HL-60 (cell line): ENCODE results near the gene RASAL1.

ENCODE experiments used
- GABPA ChIP-seq: IDR thresholded peaks from 2 replicates; pipeline ENCODE4 v1.6.1; 2012; ENCODE audit warnings: low read depth
- POLR2AphosphoS5 ChIP-seq: IDR thresholded peaks from 2 replicates; pipeline ENCODE4 v1.6.1; 2012; ENCODE audit warnings: low read depth
- REST ChIP-seq: IDR thresholded peaks from 2 replicates; pipeline ENCODE4 v1.6.1; 2012; ENCODE audit warnings: low read depth; ENCODE audit not compliant: insufficient replicate concordance
- SPI1 ChIP-seq: IDR thresholded peaks from 2 replicates; pipeline ENCODE4 v1.6.1; 2012; ENCODE audit warnings: low read depth, mild to moderate bottlenecking, borderline replicate concordance
- TF ChIP-seq, protein P1 (sequence below): IDR thresholded peaks from one replicate; pipeline ENCODE4 v1.5.1; 2011; ENCODE audit warnings: low read length, control low read depth, inconsistent platforms; ENCODE audit not compliant: insufficient read depth

GRCh38 chr12:113092607-113093408, 42.8 kb downstream of the RASAL1 start:
- TF ChIP-seq, protein P1, sequence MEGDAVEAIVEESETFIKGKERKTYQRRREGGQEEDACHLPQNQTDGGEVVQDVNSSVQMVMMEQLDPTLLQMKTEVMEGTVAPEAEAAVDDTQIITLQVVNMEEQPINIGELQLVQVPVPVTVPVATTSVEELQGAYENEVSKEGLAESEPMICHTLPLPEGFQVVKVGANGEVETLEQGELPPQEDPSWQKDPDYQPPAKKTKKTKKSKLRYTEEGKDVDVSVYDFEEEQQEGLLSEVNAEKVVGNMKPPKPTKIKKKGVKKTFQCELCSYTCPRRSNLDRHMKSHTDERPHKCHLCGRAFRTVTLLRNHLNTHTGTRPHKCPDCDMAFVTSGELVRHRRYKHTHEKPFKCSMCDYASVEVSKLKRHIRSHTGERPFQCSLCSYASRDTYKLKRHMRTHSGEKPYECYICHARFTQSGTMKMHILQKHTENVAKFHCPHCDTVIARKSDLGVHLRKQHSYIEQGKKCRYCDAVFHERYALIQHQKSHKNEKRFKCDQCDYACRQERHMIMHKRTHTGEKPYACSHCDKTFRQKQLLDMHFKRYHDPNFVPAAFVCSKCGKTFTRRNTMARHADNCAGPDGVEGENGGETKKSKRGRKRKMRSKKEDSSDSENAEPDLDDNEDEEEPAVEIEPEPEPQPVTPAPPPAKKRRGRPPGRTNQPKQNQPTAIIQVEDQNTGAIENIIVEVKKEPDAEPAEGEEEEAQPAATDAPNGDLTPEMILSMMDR = peak; percentile 3
- TF ChIP-seq REST = no peak
- no peak for TF ChIP-seq POLR2AphosphoS5
- no peak for TF ChIP-seq GABPA
- TF ChIP-seq SPI1 = no peak
